ENCODE results near the gene SUPT3H. TPM values are rescaled to one million over a fixed set of nuclear protein-coding genes. Genes with fewer than 3 reads are reported as not detected.
A peak's percentile ranks its signal among the peaks of the same experiment; 100 is the strongest.

Gene SUPT3H
- total and polyA plus RNA-seq, 2 of the 13 experiments (the other 11 are each of a cell fraction or from before 2014, with no cell fraction given): 11.9 to 36.1 TPM

DNA sequence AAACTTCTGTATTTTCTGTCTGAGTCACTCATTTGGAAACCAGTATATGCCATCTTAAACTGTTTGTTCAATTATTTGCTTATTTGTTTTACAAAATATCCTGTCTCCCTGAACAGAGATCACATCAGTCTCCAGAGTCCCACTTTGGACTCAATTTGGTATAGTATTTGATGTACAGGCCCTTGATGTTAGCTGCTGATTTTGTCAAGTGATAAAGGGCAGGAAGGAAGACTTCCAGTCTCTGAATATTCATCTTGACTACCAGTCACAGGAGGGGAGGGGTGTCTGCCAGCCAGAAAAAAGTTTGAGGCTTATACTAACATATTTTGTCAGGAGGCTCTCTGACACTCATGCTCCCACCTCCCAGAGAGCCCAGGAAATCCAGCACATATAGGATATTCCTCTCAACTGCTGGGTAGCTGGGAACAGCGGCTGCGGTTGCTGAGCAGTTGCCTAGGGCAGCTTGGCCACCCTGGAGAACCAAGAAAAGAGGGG is 426.4 kb downstream of the SUPT3H start (continued):
- TF ChIP-seq PHB2 (IDR thresholded peaks at IDR 0.05; ENCODE audit: partially characterized antibody) (no peak), KMT2A (CRISPR knock-in tag; IDR thresholded peaks at IDR 0.05) (no peak), ZNF768 (CRISPR knock-in tag; IDR thresholded peaks at IDR 0.05) (no peak), RNF2 (conservative IDR thresholded peaks at IDR 0.05; ENCODE audit: low read depth) (no peak), ZBTB49 (CRISPR knock-in tag; IDR thresholded peaks at IDR 0.05; ENCODE audit: borderline replicate concordance) (no peak), NR2F1 (CRISPR knock-in tag; IDR thresholded peaks at IDR 0.05) (no peak), GABPA (IDR thresholded peaks at IDR 0.05; ENCODE audit: low read depth, low read length) (no peak), GABPA (CRISPR knock-in tag; IDR thresholded peaks at IDR 0.05; ENCODE audit: low read depth) (no peak), NCOR1 (IDR thresholded peaks at IDR 0.05; ENCODE audit: borderline replicate concordance, low read length) (peak; percentile 58; the same call in 1 of the 2 replicates), PCBP1 (IDR thresholded peaks at IDR 0.05; ENCODE audit: borderline replicate concordance, low read depth, low read length) (no peak), HMGA1 (CRISPR knock-in tag; conservative IDR thresholded peaks at IDR 0.05) (no peak), ZBTB1 (CRISPR knock-in tag; IDR thresholded peaks at IDR 0.05; ENCODE audit: borderline replicate concordance) (no peak), KDM4B (CRISPR knock-in tag; IDR thresholded peaks at IDR 0.05) (no peak), CCDC6 (CRISPR knock-in tag; IDR thresholded peaks at IDR 0.05) (no peak), RXRA (CRISPR knock-in tag; IDR thresholded peaks at IDR 0.05) (no peak), ZNF556 (CRISPR knock-in tag; IDR thresholded peaks at IDR 0.05; ENCODE audit: borderline replicate concordance) (no peak), ZKSCAN1 (IDR thresholded peaks at IDR 0.05; ENCODE audit: low read length) (no peak), FOXP4 (CRISPR knock-in tag; IDR thresholded peaks at IDR 0.05) (peak; percentile 68)
- TF ChIP-seq, protein P1, sequence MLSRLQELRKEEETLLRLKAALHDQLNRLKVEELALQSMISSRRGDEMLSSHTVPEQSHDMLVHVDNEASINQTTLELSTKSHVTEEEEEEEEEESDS (CRISPR knock-in tag; IDR thresholded peaks at IDR 0.05; ENCODE audit: borderline replicate concordance): no peak

Measured in HepG2 (cell line).